GM21526 (cell line): Measurements from ENCODE around the gene PLEKHN1.
"Not testable (repeated sequence)": the region's sequence is repeated elsewhere in the genome, so short reads cannot be mapped to it uniquely, and the experiment has no call there.

Experiments
- ATAC-seq: cut with Tn5 transposase; IDR thresholded peaks from one replicate; pipeline ENCODE4 v1.9.1; 2021; ENCODE audit warnings: moderate library complexity; ENCODE audit not compliant: unreplicated experiment, low FRiP score

The PLEKHN1 gene

DNA sequence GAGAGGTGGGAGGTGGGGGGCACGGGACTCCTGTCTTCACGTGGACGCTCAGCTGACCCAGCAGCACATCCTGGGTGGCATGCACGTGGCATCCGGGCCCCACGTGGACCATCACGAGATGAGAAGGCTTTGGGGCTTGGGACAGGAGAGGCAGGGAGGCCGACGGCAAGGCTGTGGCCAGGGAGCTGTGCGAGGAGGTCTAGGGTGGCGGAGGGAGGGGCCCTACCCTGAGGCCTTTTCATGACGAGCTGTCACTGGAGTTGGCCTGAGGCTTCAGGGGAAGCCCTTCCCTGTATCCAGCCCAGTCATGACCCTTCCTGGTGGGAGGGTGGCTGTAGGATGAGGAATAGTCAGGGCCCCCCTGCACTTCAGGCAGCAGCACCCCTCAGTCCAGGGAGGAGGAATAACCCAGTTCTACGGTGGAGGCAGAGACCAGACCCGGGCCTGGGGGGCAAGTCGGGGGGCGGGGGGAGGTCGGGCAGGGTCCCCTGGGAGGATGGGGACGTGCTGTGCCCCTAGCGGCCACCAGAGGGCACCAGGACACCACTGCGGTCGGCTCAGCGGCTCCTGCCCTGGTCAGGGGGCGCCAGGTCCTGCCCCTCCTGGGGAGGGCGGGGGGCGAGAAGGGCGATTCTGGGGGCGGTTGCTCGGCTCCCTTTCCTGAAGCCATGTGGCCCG, 17.7 kb downstream of the PLEKHN1 start:
- no peak for ATAC-seq

DNA sequence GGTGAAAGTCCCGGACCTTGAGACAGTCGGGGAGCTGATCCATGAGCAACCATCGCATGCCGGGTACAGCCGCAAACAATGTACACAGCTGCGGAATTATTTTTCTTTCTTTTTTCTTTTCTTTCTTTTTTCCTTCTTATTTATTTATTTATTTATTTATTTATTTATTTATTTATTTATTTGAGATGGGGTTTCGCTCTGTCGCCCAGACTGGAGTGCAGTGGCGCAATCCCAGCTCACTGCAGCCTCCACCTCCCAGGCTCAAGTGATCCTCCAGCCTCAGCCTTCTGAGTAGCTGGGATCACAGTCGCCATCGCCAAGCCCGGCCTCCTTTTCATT, 18.2 kb downstream of the PLEKHN1 start:
- ATAC-seq = no peak

DNA sequence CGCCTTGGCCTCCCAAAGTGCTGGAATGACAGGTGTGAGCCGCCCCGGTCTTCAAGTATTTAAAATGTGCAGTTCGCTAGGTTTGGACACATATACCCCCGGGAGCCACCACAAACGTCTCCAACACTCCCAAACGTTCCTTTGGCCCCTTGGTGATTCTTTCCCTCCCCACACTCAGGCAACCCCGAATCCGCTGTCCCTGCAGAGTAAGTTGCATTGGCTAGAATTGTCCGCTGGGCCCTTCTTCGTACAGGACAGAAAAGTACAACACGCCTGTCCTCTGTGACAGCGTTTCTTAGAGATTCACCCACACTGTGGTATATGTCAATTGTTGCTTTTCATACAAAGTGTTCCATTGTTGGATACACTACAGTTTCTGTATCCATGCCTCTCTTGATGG, 18.8 kb downstream of the PLEKHN1 start:
- no peak for ATAC-seq

DNA sequence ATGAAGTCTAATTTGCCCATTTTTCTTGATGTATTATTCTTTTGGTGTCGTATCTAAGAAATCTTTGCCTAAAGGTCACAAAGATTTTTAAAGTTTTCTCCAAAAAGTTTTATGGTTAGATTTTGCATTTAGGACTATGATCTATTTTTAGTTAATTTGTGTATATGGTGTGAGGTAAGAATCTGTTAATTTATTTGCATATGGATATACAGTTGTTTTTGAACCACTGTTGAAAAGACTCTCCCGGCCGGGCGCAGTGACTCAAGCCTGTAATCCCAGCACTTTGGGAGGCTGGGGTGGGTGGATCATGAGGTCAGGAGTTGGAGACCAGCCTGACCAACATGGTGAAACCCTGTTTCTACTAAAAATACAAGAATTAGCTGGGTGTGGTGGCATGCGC, 21.8 kb downstream of the PLEKHN1 start:
- ATAC-seq = not testable (repeated sequence)

DNA sequence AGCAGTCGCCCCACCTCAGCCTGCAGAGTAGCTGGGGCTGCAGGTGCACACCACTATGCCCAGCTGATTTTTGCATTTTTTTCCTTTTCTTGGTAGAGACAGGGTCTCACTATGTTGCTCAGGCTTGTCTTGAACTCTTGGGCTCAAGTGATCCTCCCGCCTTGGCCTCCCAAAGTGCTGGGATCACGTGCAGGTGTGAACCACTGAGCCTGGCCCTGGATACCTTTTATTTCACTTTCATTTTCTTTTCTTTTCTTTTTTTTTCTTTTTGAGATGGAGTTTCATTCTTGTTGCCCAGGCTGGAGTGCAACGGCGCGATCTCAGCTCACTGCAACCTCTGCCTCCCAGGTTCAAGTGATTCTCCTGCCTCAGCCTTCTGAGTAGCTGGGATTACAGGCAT, 25.0 kb downstream of the PLEKHN1 start:
- not testable (repeated sequence) for ATAC-seq

DNA sequence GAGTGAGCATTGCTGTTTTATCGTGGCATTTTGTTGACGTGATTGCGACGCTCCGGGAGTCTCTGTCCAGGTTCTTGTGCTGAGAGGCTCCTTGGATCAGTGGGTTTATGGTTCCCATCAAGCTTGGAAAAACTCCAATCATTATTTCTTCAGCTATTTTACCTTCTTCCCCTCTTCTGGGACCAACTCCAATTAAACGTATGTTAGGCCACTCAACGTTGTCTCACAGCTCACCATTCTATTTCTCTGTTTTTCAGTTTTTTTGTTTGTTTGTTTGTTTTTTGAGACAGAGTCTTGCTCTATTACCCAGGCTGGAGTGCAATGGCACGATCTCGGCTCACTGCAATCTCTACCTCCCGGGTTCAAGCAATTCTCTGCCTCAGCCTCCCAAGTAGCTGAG, 25.6 kb downstream of the PLEKHN1 start:
- no peak for ATAC-seq

DNA sequence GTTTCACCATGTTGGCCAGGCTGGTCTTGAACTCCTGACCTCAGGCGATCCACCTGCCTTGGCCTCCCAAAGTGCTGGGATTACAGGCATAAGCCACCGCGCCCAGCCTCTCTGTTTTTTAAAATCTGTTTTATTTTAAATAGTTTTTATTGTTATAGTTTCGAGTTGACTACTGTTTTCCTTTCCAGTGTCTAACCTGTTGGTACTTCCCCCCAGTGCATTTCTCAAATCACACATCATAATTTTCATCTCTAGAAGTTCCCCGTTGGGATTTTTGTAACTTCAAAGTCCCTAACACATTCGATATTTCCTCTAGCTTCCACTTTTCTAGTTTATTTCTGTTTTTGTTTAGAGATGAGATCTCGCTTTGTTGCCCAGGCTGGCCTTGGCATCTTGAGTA, 26.1 kb downstream of the PLEKHN1 start:
- ATAC-seq = no peak

DNA sequence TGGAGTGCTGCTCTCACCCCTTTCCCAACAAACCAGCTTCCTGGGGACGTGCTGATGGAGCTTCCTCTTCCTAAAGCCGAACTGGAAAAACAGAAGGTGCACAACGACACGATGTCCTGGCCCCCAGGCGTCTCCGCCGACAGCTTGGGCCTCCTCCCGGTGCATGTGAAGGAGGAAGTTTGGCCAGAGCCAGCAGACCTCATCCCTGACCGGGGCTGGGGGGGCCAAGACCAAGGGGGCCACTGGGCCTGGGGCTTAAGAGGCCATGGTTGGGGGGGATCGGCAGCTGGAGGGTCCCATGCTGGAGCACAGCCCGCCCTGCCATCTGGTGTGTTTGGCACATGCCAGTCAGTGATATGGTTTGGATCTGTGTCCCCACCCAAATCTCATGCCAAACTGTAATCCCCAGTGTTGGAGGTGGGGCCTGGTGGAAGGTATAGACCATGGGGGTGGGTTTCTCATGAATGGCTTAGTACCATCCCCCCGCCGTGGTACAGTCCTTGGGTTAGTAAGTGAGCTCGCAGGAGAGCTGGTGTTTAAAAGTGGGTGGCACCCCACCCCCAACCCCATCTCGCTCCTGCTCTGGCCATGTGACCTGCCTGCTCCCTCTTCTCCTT, 27.2 kb downstream of the PLEKHN1 start:
- no peak for ATAC-seq

DNA sequence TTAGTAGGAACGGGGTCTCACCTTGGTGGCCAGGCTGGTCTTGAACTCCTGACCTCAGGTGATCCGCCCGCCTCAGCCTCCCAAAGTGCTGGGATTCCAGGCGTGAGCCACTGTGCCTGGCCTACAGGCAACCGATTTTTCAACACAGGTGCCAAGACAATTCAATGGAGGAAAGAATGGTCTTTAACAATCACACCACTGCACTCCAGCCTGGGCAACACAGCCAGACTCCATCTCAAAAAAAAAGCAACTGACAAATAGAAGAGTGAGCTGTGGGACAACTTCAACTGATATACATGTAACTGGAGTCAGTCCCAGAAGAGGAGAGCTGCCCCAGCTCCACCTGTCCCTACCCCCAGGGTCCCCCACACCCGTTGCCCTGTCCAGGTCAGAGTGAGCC, 28.3 kb downstream of the PLEKHN1 start:
- not testable (repeated sequence) for ATAC-seq

DNA sequence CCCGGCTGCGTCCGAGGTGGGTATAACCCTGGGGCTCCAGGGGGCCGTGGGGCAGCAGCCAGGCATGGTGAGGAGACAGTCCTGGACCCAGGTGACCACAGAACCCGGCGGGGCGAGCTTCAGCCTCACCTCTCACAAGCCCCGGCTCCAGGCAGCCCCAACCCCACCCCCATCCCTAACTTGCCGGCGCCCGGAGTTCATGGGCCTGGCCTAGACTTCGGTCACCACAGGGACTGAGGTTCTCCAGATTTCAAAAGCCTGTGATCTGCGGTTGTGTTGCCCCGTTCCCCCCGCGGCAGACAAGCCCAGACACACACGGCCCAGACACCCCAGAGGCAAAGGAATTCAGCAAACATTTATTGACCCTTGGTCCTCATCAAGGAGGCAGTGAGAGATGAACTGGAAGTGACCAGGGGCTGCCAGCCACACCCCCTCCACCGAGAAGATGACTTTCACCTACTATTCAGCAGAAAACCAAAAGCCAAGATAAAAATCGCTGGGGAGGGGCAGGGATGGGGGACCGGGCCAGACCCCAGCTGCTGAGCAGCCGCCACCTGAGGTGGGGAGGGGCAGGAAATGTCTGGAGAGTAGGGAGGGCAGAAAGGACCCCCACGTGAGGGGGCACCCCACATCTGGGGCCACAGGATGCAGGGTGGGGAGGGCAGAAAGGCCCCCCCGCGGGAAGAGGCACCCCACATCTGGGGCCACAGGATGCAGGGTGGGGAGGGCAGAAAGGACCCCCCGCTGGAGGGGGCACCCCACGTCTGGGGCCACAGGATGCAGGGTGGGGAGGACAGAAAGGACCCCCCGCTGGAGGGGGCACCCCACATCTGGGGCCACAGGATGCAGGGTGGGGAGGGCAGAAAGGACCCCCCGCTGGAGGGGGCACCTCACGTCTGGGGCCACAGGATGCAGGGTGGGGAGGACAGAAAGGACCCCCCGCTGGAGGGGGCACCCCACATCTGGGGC, 29.7 kb downstream of the PLEKHN1 start:
- no peak for ATAC-seq

DNA sequence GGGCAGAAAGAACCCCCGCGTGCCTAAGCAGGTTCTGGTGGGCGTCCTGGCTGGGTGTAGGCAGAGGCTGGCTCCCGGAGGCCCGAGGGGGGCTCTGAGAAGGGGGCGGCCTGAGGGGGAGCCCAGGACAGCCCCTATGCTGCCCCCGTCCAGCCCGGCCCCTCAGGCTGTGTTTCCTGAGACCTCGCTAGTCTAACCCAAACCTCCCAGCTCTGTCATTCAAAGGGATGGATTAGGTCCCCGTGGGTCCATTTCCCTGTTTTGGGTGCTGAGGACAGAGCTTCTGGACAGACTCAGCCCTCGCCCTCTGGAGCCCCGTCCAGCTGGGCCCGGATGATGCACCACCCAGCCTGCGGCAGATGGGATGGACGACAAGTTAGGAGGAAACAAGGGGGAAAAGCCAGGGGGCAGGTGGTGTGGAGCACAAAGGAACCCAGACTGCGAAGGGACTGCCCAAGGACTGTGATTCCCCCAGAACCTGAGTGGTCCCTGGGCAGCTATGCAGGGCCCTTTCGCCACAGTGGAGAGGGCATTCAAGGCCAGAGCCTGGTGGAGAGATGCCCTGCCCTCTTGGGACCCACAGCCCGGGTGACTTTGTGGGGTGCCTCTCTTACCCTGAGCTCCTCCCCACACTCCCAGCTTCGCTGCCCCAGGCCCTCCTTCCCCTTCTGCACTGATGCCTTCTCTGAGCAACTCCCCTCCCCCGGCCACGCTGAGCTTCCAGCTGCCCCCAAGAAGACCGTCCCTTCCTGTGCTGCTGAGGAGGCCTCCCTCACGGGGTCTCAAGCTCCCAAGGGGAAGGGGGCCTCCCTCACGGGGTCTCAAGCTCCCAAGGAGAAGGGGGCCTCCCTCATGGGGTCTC, 30.8 kb downstream of the PLEKHN1 start:
- no peak for ATAC-seq

DNA sequence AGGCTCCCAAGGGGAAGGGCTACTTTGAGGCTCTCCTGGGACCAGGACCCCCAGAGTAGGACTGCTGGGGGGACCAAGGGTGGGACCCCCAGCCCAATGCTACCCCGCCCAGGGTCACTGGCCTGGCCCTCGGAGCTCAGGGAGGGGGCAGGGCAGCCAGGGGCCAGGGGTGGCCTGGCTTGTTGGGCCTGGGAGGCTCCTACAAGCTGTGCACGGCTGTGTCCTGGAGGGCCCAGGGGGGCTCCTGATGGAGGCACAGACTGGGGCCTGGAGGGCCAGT, 31.4 kb downstream of the PLEKHN1 start:
- ATAC-seq = no peak

DNA sequence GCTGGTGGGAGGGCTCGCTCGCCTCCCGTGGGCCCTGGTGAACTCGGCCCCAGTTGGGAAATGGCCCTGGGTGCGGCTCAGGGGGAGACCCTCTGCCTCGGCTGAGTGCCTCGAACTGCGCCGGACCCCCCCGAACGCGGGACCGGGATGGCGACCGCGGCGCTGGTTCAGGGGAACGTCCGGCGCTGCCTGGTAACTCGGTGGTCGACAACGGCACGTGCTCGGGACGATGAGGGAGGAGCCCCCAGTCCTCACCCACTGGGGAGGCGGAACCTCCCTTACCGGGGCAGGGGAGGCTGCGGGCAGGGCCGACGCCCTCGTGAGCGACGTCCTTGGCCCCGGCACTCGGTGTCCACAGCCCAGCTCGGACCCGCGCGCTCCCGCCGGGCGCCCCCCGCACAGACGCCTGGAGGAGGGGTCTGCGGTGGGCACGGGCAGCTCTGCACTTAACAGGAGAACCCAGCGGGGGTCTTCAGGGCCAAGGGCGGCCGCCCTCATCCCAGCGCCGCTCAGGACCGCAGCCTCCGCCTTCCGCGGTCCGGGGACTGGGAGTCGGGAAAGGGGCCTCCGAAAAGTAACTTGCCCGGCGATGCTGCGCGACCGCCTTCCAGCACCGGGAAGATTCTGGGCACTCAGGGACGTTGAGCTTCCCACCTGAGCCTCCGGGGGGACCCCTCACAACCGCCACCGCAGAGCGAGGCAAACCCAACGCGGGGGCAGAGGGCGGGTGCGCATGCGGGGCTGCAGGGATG, 31.9 kb downstream of the PLEKHN1 start:
- no peak for ATAC-seq

DNA sequence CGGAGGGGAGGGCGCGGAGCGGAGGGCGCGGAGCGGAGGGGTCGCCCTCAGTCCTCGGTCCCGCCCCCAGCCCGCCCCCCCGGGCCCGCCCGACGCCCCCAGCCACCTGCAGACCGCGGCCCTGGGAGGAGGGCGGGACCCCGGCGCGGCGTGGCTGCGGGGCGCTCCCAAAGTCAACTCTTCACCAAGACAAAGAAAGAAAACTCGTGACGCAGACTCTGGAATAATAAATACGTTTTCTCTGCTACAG, 32.4 kb downstream of the PLEKHN1 start:
- no peak for ATAC-seq

DNA sequence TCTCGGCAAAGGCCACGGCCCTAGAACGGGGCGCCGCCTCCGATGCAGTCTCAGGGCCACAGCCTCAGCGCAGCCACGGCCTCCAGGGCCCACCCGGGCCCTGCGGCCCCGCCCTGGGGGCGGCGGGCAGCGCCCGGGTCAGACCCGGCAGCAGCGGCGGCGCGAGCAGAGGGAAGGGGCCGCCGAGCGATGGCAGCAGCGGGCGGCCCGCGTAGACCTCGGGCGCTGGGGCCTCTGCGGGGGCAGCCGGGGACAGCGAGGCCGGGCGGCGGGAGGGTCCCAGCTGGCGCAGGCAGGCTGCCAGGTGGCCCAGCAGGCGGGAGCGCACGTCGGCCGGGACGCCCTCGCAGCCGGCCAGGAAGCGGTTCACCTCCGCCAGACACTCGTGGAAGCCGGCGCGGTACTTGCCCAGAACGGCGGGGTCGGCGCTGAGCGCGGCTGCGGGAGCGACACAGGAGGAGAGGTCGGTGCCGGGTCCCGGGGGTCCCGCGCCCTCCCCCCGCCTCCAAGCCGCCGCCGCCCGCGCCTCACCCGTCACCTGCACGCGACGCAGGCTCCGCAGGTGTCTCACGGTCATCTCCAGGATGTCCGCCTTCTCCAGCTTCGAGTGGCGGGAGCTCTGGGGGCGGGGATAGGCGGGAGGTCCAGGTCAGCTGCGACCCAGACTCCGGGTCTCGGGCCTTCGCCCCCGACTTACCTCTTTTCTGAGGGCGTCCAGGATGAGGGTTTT, 32.9 kb downstream of the PLEKHN1 start:
- ATAC-seq = no peak

DNA sequence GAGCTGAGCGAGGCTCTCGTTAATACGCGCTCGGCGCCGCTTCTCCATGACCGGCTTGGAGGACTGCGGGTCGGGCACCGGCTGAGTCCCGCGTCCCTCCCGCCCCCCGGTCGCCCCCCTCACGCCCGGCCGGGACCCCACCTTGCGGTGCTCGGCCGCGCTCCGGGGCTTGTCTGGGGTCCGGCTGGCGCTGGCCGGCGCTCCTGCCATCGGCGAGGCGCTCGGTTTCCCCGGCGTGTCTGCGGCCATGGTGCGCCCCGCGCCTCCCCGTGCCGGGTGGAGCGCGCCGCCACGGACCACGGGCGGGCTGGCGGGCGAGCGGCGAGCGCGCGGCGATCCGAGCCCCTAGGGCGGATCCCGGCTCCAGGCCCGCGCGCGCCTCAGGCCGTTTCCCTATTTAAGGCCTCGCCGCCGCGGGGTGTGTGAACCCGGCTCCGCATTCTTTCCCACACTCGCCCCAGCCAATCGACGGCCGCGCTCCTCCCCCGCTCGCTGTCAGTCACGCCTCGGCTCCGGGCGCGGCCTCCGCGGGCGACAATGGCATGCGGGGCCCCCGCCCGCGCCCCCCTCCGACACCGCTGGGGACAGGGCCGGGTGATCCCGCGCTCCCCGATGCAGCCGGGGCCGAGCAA, 33.6 kb downstream of the PLEKHN1 start, which contains the start of gene HES4:
HES4 (minus strand) TSS at position 373 of the 632 bp plus-strand sequence; CDS start at position 249, 124 bp downstream.
- ATAC-seq = no peak

DNA sequence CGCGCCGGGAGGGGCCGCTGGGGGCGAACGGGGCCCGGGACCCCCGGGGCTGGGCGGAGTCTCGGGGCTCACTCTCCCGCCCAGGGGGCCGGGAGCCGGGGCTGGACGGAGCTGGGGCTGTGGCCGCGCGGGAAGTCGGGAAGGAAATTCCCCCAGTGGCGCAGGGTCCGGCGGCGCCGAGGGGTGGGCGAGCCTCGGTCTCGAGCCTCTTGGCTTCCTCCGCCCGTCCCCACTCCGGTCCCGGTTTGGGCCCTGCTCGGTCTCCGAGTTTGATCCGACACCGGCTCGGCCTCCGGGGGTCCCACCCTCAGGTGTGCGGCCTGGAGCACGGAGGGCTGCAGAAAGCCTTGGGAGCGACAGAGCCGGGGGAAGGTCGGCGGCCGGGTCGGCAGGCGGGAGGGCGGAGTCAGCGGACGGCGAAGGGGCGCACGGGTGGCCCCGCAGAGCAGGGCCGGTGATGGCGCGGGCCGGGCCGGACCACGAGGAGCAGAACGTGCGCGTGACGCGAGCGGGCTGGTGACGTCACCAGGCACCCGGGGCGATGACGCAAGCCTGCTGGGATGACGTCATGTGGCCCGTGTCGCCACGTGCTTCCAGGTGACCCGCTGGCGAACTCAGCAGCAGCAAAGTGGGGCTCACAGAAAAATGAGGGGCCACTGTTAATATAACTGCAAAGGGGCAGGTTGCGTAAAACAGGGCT, 34.2 kb downstream of the PLEKHN1 start:
- no peak for ATAC-seq

DNA sequence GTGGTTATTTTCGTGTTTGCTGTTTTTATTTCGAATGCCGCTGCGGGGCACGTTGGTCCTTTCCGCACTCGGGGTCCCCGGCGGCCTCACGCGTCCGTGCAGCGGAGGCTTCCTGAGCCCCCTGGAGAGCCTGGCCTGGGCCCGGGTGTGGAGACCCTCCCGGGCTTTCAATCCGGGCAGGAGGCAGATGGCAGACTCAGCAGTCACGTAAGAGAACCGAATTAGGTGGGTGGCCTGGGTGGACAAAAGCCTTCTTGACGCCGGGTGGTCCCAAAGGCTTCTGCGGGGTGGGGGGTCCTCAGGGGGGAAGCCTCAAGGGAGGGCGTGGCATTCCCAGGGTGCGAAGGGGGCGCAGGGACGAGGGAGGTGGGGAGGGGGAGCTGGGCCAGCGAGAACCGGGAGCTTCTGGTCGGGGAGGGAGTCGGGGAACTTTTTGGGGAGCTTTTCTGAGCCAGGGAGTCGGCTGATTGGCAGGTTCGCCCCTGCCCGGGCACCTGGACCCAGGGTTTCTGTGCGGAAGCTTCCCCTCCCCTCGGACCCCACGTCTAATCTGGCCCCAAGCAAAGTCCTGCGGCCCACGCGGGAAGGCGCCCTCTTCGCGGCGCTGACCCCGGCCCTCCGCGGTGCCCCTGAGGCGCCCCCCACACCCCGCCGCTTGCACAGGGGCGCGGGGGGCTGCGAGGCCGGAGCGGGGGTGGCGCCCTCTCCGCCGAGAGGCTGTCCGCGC, 34.9 kb downstream of the PLEKHN1 start:
- ATAC-seq = no peak
